Muscle layer of duodenum (tissue), 2 donors: ENCODE results near the gene ADGRF3.
"Not testable (repeated sequence)": the region's sequence is repeated elsewhere in the genome, so short reads cannot be mapped to it uniquely, and the experiment has no call there.

Source experiments
- H3K27ac ChIP-seq: one replicate; pipeline ENCODE4 v1.7.0; 2013; ENCODE audit warnings: mild to moderate bottlenecking, low read length
- H3K27me3 ChIP-seq: one replicate; pipeline ENCODE4 v1.7.0; 2013; ENCODE audit warnings: low read depth, mild to moderate bottlenecking, control low read depth, low read length
- H3K36me3 ChIP-seq, 2 donors: one replicate each; pipeline ENCODE4 v1.7.0; 2013; ENCODE audit warnings: low read length in 2 of 2, control low read depth in 1 of 2, mild to moderate bottlenecking in 1 of 2; ENCODE audit not compliant: insufficient read depth in 2 of 2, control insufficient read depth in 1 of 2
- H3K4me1 ChIP-seq, 2 donors: one replicate each; pipeline ENCODE4 v1.7.0; 2013; ENCODE audit warnings: low read length in 2 of 2, mild to moderate bottlenecking in 2 of 2, control low read depth in 1 of 2, moderate library complexity in 1 of 2; ENCODE audit not compliant: insufficient read depth in 2 of 2, control insufficient read depth in 1 of 2
- H3K4me3 ChIP-seq, 2 donors: one replicate each; pipeline ENCODE4 v1.7.0; 2013; ENCODE audit warnings: low read length in 2 of 2, low read depth in 1 of 2, mild to moderate bottlenecking in 1 of 2
- H3K9me3 ChIP-seq, 2 donors: one replicate each; pipeline ENCODE4 v1.7.0; 2013; ENCODE audit warnings: low read length in 2 of 2, control low read depth in 1 of 2, mild to moderate bottlenecking in 1 of 2; ENCODE audit not compliant: control insufficient read depth in 1 of 2
- donor health status: healthy.

The ADGRF3 gene

DNA sequence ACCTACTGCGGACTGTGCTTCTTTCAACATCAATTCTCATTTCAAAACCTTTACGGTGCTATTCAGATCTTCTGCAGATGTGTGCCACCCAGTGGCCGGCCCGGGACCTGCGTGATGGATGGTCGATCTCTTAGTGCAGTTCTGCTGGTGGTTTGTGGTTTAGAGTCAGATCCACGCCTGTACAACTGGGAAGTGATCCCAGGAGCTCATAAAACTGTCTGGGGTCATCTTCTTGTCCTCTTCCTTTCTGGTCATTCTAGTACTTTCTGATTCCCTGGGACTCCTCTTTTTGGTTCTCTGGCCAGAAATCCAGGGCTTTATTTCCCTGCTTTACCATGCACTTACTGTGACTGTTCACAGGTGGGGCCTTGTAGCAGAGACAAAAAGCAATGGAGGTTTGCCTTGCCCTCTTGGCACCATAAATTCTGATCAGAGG, 16.5 kb downstream of the ADGRF3 start:
- Histone ChIP-seq H3K36me3 (peaks cover 0 to 3% of the 10 kb centered on the region in 2 donors), H3K27ac (no peak overlapping the region), H3K9me3 (no peaks in the 10 kb centered on the region), H3K4me3 (no peak overlapping the region), H3K27me3 (no peaks in the 10 kb centered on the region), H3K4me1 (no peaks in the 10 kb centered on the region)

DNA sequence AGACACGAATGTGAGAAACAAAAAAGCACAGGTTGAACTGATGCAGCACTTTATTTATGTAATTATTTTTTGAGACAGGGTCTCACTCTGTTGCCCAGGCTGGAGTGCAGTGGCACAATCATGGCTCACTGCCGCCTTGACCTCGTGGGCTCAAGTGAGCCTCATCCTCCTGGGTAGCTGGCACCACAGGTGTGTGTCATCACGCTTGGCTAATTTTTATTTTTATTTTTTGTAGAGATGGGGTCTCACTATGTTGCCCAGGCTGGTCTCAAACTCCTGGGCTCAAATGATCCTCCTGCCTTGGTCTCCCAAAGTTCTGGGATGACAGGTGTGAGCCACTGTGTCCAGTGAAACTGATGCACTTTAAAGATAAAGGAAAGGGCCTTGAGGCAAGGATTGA, 17.5 kb downstream of the ADGRF3 start:
- H3K9me3 ChIP-seq, H3K36me3 ChIP-seq, H3K27me3 ChIP-seq, H3K4me1 ChIP-seq, H3K27ac ChIP-seq, H3K4me3 ChIP-seq: not testable (repeated sequence)

GRCh38 chr2:26327291-26328272, 19.0 kb downstream of the ADGRF3 start:
- no peak overlapping the region for H3K27ac ChIP-seq
- H3K27me3 ChIP-seq: no peaks in the 10 kb centered on the region
- H3K9me3 ChIP-seq: no peaks in the 10 kb centered on the region
- H3K36me3 ChIP-seq: peaks cover 0 to 3% of the 10 kb centered on the region in 2 donors
- no peaks in the 10 kb centered on the region for H3K4me1 ChIP-seq
- H3K4me3 ChIP-seq: no peak overlapping the region

GRCh38 chr2:26326514-26326913, 20.1 kb downstream of the ADGRF3 start:
- Histone ChIP-seq H3K4me3 (no peak overlapping the region), H3K27ac (no peak overlapping the region), H3K4me1 (no peaks in the 10 kb centered on the region), H3K9me3 (no peaks in the 10 kb centered on the region), H3K27me3 (no peaks in the 10 kb centered on the region), H3K36me3 (peaks cover 0 to 3% of the 10 kb centered on the region in 2 donors)

DNA sequence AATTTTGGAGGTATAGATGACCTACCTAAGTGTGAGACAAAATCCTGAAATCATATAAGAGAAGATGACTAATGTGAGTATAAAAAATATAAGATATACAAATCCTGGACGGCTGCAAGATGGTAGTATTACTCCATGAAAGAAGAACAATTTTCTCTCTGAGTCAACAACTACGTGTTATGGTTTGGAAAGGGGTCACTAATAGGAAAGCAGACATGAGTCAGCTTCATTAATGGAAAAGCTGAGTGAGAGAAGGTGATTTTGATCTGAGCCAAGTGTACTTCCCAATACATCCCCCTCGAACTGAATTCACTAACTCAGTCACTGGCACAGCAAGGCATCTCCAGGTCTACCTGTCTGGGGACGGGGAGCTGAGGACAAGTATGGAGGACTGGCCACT, 20.7 kb downstream of the ADGRF3 start:
- Histone ChIP-seq H3K4me3 (no peak overlapping the region), H3K27ac (no peak overlapping the region), H3K27me3 (no peaks in the 10 kb centered on the region), H3K36me3 (peaks cover 0 to 3% of the 10 kb centered on the region in 2 donors), H3K9me3 (no peaks in the 10 kb centered on the region), H3K4me1 (no peaks in the 10 kb centered on the region)

- Histone ChIP-seq H3K27me3 (no peaks in the 10 kb centered on the region), H3K36me3 (peaks cover 0 to 3% of the 10 kb centered on the region in 2 donors), H3K9me3 (no peaks in the 10 kb centered on the region), H3K27ac (no peak overlapping the region), H3K4me1 (no peaks in the 10 kb centered on the region), H3K4me3 (no peak overlapping the region)
Observed at GRCh38 chr2:26324903-26325302, 21.7 kb downstream of the ADGRF3 start.

DNA sequence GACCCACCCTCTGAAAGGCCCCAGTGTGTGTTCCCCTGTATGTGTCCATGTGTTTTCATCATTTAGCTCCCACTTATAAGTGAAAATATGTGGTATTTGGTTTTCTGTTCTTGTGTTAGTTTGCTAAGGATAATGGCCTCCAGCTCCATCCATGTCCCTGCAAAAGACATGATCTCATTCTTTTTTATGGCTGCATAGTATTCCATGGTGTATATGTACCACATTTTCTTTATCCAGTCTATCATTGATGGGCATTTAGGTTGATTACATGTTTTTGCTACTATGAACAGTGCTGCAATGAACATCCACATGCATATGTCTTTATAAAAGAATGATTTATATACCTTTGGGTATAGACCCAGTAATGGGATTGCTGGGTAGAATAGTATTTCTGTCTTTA, 22.1 kb downstream of the ADGRF3 start:
- H3K9me3 ChIP-seq, H3K4me3 ChIP-seq, H3K4me1 ChIP-seq, H3K27me3 ChIP-seq, H3K36me3 ChIP-seq, H3K27ac ChIP-seq: not testable (repeated sequence)

GRCh38 chr2:26318950-26319349, 27.6 kb downstream of the ADGRF3 start:
- H3K36me3 ChIP-seq: no peaks in the 10 kb centered on the region
- H3K9me3 ChIP-seq: no peaks in the 10 kb centered on the region
- no peak overlapping the region for H3K4me3 ChIP-seq
- no peaks in the 10 kb centered on the region for H3K4me1 ChIP-seq
- H3K27me3 ChIP-seq: no peaks in the 10 kb centered on the region
- H3K27ac ChIP-seq: no peak overlapping the region

DNA sequence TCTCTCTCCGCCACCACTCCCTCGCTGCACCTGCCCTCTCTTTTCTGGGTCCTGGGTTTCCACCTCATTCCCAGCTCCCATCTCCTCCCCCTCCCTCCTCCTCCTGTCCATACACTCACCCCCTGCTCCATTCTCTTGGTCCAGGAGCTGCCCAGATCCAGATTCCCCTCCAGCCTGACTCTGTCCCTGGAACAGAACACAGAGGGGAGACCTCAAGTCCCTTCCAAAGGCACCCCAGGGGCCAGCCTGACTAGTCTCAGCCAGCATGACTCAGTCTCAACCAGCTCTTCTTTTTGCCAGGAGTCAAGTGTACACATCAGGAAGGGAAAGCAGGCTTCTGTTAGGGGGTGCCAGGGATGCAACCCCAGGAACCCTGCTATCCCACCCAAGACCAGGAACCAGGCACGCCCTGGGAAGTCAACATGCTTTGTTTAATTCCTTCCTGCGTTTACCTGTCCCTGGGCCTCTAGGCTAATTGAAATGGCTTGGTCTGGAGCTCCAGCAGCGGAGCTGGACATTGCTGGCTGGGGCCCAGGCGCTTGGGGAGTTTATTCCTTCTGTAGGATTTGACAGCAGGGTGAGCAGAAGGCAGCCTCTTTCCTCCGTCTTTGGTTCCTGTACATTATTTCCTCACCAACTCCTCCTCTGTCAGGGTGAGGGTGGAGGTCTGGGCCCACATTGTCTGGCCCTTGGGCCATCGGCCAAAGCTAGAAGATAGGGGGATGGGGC, 29.0 kb downstream of the ADGRF3 start:
- Histone ChIP-seq H3K27ac (no peak overlapping the region), H3K4me1 (no peaks in the 10 kb centered on the region), H3K36me3 (no peaks in the 10 kb centered on the region), H3K27me3 (no peaks in the 10 kb centered on the region), H3K9me3 (no peaks in the 10 kb centered on the region), H3K4me3 (no peak overlapping the region)

DNA sequence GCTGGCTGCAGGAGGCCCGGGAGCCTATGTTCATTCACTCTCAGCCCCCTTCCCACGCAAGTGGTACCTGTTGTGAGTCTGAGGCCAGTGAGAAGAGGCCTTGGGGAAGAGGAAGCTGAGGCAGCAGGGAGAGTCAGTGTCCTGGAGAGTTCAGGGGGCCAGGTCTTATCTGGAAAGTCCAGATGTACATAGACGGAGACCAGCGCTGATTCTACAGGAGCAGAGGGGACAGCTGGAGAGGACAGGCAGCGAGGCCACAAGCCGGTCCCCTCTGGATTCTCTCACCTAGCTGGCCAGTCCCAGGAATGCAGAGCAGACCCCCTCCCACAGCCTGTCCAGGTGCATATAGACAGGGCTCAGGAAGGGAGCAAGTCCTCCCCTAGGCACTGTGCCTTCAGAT, 29.7 kb downstream of the ADGRF3 start:
- H3K36me3 ChIP-seq: no peaks in the 10 kb centered on the region
- no peaks in the 10 kb centered on the region for H3K9me3 ChIP-seq
- H3K27me3 ChIP-seq: no peaks in the 10 kb centered on the region
- H3K27ac ChIP-seq: no peak overlapping the region
- no peaks in the 10 kb centered on the region for H3K4me1 ChIP-seq
- no peak overlapping the region for H3K4me3 ChIP-seq

DNA sequence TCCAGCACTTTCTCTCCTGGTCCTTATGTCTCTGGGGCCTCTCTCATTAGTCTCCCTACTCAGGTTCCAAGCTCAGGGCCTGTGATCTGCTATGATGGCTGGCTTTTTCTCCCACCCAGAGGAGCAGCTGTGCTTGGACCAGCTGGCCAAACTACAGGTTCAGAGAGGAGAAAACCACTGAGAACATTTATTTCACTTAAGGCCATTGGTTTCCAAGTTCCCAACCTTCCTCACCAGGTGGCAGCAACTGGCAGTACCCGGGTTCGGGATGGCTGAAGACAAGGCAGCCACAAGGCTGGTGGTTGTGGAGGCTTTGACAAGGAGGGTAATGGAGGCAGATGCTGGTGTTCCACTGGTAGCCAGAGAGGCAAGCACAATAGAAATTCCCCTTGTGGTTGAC, 30.5 kb downstream of the ADGRF3 start:
- Histone ChIP-seq H3K27ac (no peak overlapping the region), H3K27me3 (no peaks in the 10 kb centered on the region)

More for the DNA sequence above, 30.5 kb downstream of the ADGRF3 start:
- H3K4me3 ChIP-seq: no peak overlapping the region
- H3K9me3 ChIP-seq: no peaks in the 10 kb centered on the region
- H3K4me1 ChIP-seq: no peaks in the 10 kb centered on the region
- no peaks in the 10 kb centered on the region for H3K36me3 ChIP-seq
